Measurements from ENCODE around the gene MAGEB18.

MAGEB18 gene

DNA sequence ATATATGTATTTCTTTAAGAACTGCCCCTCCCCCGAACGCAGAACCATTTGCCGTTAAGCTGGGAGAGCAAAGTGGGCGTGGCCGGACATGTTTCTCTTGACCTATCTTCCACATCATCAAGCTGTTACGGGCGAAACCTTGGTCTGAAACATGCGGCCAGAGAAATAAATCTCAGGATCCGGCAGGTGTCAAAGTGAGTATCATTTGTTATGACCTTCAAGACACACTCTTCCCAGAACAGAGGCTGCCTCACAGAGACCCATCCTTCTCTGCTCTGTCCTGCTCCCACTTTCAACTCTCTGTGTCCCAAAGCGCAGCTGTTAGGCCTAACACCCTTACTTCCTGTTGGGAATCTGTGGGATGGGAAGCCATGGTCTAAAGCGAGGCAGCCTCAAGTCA, at the start of gene MAGEB18:
Gene MAGEB18, plus strand, starts transcription at position 70 of the 400 bp plus-strand sequence. CDS start 643 bp downstream, outside the sequence.
- Histone ChIP-seq H3K27ac (ENCODE audit: low read depth, low read length) (no peak within 1 kb of the TSS), H3K36me3 (ENCODE audit: control insufficient read depth in 1 of 2, insufficient read depth in 2 of 2, low read length in 2 of 2) (no peaks in the 10 kb centered on the region), H3K27me3 (ENCODE audit: control insufficient read depth in 1 of 2, insufficient read depth in 2 of 2, low read length in 2 of 2) (no peaks in the 10 kb centered on the region), H3K9me3 (ENCODE audit: control insufficient read depth in 1 of 2, low read length in 2 of 2) (no peaks in the 10 kb centered on the region), H3K4me3 (ENCODE audit: low read depth in 1 of 2, low read length in 2 of 2) (no peak within 1 kb of the TSS), H3K9ac (ENCODE audit: low read depth in 1 of 2, low read length in 2 of 2) (no peak within 1 kb of the TSS), H3K4me1 (ENCODE audit: control insufficient read depth in 1 of 2, insufficient read depth in 2 of 2, low read length in 2 of 2) (no peaks in the 10 kb centered on the region)

DNA sequence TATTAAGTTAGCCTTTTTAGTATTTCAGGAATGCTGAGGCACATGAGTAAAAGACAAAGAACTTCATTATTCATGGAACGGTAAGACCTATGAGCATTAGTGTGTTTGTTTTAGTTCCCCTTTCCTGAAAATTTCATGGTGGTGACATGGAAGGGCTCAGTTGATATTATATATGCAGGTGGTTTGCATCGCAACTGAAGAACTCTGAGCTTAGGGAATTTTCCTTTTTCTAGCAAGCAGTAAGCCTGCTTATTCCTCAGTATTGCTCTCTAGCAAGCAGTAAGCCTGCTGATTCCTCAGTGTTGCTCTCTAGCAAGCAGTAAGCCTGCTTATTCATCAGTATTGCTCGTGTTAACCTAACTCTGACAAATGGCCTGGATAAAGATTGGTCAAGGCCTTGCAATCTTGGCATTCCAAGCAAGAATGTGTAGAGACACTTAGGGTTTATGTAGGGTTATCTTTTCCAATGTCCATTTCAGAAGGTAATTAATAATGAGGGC, 37.7 kb upstream of the MAGEB18 start:
- H3K27ac ChIP-seq (ENCODE audit: low read depth, low read length): no peak overlapping the region
- no peaks in the 10 kb centered on the region for H3K36me3 ChIP-seq (ENCODE audit: control insufficient read depth in 1 of 2, insufficient read depth in 2 of 2, low read length in 2 of 2)

DNA sequence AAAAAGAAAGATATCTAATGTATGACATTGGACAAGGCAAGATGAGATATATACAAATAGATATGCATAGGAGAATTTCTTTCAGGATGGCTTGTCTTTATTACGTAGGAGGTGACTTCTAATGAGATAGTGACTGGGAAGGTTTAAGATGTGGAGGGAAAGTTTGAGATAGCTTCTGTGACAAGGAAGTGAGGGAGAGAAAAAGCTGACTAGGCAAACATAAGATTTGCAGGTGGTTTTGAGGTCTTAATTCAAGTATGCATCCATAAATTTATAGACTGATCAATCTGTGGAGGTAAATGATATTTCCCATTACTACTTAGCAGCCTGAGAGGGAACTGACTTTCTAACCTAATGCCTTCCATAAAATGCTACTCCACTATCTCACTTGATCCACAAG, 29.0 kb upstream of the MAGEB18 start:
- H3K27me3 ChIP-seq (ENCODE audit: control insufficient read depth in 1 of 2, insufficient read depth in 2 of 2, low read length in 2 of 2): no peaks in the 10 kb centered on the region
- no peaks in the 10 kb centered on the region for H3K9me3 ChIP-seq (ENCODE audit: control insufficient read depth in 1 of 2, low read length in 2 of 2)
- H3K36me3 ChIP-seq (ENCODE audit: control insufficient read depth in 1 of 2, insufficient read depth in 2 of 2, low read length in 2 of 2): no peaks in the 10 kb centered on the region
- no peak overlapping the region for H3K4me3 ChIP-seq (ENCODE audit: low read depth in 1 of 2, low read length in 2 of 2)
- no peaks in the 10 kb centered on the region for H3K4me1 ChIP-seq (ENCODE audit: control insufficient read depth in 1 of 2, insufficient read depth in 2 of 2, low read length in 2 of 2)
- no peak overlapping the region for H3K27ac ChIP-seq (ENCODE audit: low read depth, low read length)
- no peak overlapping the region for H3K9ac ChIP-seq (ENCODE audit: low read depth in 1 of 2, low read length in 2 of 2)

More for the DNA sequence above, 37.7 kb upstream of the MAGEB18 start:
- no peaks in the 10 kb centered on the region for H3K4me1 ChIP-seq (ENCODE audit: control insufficient read depth in 1 of 2, insufficient read depth in 2 of 2, low read length in 2 of 2)
- no peaks in the 10 kb centered on the region for H3K27me3 ChIP-seq (ENCODE audit: control insufficient read depth in 1 of 2, insufficient read depth in 2 of 2, low read length in 2 of 2)
- no peak overlapping the region for H3K4me3 ChIP-seq (ENCODE audit: low read depth in 1 of 2, low read length in 2 of 2)
- H3K9ac ChIP-seq (ENCODE audit: low read depth in 1 of 2, low read length in 2 of 2): no peak overlapping the region
- H3K9me3 ChIP-seq (ENCODE audit: control insufficient read depth in 1 of 2, low read length in 2 of 2): no peaks in the 10 kb centered on the region

DNA sequence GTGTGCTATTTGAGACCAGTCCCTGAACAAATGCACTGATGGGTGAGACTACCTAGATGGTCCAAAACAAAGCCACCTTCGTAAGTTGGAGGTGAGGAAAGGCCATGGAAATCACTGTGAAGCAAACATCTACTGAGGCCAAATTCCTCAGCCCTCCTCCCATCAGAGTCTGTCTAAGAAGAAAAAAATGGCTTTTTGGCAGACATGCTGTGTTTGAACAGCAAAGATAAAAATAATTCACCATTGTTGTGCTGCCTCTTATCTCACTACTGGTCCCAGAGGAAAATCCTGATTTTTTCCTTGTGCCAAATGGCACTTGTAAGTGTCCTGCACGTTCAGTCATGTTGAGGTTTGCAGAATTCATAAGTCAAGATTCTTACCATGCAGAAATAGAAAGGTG, 7.9 kb downstream of the MAGEB18 start:
- Histone ChIP-seq H3K4me3 (ENCODE audit: low read depth in 1 of 2, low read length in 2 of 2) (no peak overlapping the region), H3K9me3 (ENCODE audit: control insufficient read depth in 1 of 2, low read length in 2 of 2) (no peaks in the 10 kb centered on the region), H3K36me3 (ENCODE audit: control insufficient read depth in 1 of 2, insufficient read depth in 2 of 2, low read length in 2 of 2) (no peaks in the 10 kb centered on the region), H3K27ac (ENCODE audit: low read depth, low read length) (no peak overlapping the region), H3K4me1 (ENCODE audit: control insufficient read depth in 1 of 2, insufficient read depth in 2 of 2, low read length in 2 of 2) (no peaks in the 10 kb centered on the region), H3K9ac (ENCODE audit: low read depth in 1 of 2, low read length in 2 of 2) (no peak overlapping the region), H3K27me3 (ENCODE audit: control insufficient read depth in 1 of 2, insufficient read depth in 2 of 2, low read length in 2 of 2) (no peaks in the 10 kb centered on the region)

DNA sequence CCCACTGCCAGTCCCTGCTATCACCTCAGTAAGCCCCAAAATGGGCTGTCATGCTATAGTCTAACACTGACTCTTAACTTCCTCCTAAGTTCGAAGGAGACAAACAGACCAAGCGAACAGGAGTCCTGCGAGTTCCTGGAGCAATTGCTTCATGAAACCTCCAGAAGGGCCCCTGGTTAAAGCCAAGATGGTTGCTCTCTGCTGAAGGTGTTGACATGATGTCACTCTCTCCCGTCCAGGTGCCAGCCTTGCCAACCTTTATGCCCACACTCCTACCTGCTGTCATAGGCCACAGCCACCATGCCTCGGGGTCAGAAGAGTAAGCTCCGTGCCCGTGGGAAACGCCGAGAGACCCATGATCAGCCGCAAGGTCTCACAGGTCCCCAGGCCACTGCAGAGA, 22.2 kb downstream of the MAGEB18 start, which contains the start of gene MAGEB6B:
Gene MAGEB6B, plus strand, starts transcription at position 301 of the 400 bp plus-strand sequence. Its CDS starts 0 bp downstream, at position 301.
- Histone ChIP-seq H3K9ac (ENCODE audit: low read depth in 1 of 2, low read length in 2 of 2) (no peak within 1 kb of the TSS), H3K4me3 (ENCODE audit: low read depth in 1 of 2, low read length in 2 of 2) (no peak within 1 kb of the TSS), H3K9me3 (ENCODE audit: control insufficient read depth in 1 of 2, low read length in 2 of 2) (no peaks in the 10 kb centered on the region), H3K4me1 (ENCODE audit: control insufficient read depth in 1 of 2, insufficient read depth in 2 of 2, low read length in 2 of 2) (no peaks in the 10 kb centered on the region), H3K36me3 (ENCODE audit: control insufficient read depth in 1 of 2, insufficient read depth in 2 of 2, low read length in 2 of 2) (no peaks in the 10 kb centered on the region), H3K27ac (ENCODE audit: low read depth, low read length) (no peak within 1 kb of the TSS), H3K27me3 (ENCODE audit: control insufficient read depth in 1 of 2, insufficient read depth in 2 of 2, low read length in 2 of 2) (no peaks in the 10 kb centered on the region)

Data from duodenal mucosa (tissue), 2 donors.